C4-2B (cell line): ENCODE measurements around the gene HOXA7.
A peak's percentile ranks its signal among the peaks of the same experiment; 100 is the strongest.

Experiments used
- H3K27ac ChIP-seq: fragments of 450-650 bp; 2 replicates; pipeline ENCODE4 v1.5.1; 2017
- CTCF ChIP-seq: fragments of 450-650 bp; conservative IDR thresholded peaks from 2 replicates; pipeline ENCODE4 v1.5.1; 2017; ENCODE audit warnings: mild to moderate bottlenecking
- ZFX ChIP-seq: fragments of 450-650 bp; IDR thresholded peaks from 2 replicates; pipeline ENCODE4 v1.6.1; 2017

HOXA7 gene

GRCh38 chr7:27187475-27188385 lies 31.3 kb upstream of the HOXA7 start:
- no peak for TF ChIP-seq ZFX
- no peak for TF ChIP-seq CTCF
- H3K27ac ChIP-seq: no peak overlapping the region

DNA sequence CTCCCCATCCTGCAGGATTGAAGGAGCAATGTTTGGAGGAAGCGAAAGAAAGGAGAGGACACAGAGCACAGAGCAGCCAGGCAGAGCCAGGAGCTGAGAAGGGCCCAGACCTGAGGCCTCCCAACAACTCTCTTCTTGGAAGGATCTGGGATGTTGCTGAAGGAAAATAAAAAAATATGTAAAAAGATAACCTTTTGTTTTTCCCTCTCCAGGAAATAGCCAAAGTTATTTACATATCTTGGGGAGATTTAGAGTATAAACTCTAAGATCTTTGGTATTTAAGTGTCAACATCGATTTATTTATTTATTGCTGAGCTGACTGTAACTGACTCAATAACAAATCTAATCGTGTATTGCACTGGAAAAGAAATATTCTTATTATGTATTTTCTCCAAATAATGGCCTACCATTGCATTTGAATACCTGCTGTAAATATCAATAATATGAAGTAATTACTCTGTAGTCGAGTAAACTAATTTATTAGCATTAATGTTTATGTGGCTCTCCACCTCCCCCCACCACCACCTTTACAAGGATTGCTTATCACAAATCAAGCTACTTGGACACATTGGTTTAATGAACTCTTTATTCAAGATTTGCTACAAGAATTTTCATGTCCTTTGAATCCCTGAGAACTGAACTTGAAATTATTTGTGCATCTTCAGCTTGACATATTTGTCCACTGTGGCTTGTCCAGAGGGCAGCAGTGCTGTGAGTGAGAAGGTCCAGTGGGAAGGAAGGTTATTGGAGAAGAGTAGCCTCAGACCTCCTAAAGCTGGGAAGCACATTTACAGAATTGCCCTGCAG lies 30.4 kb upstream of the HOXA7 start:
- TF ChIP-seq CTCF (no peak), ZFX (no peak)
- H3K27ac ChIP-seq: no peak overlapping the region

GRCh38 chr7:27185854-27186667 lies 29.6 kb upstream of the HOXA7 start:
- H3K27ac ChIP-seq: no peak overlapping the region
- TF ChIP-seq CTCF: no peak
- TF ChIP-seq ZFX: no peak

- H3K27ac ChIP-seq: peak within 1 kb of the TSS; percentile 79
- TF ChIP-seq ZFX: no peak
- no peak for TF ChIP-seq CTCF
These were observed 28.8 kb upstream of the HOXA7 start, which contains the start of gene HOXA11 for GRCh38 chr7:27185013-27185853. Gene HOXA11 (minus strand): TSS chr7:27185232. CDS start chr7:27185144, 88 bp downstream.

DNA sequence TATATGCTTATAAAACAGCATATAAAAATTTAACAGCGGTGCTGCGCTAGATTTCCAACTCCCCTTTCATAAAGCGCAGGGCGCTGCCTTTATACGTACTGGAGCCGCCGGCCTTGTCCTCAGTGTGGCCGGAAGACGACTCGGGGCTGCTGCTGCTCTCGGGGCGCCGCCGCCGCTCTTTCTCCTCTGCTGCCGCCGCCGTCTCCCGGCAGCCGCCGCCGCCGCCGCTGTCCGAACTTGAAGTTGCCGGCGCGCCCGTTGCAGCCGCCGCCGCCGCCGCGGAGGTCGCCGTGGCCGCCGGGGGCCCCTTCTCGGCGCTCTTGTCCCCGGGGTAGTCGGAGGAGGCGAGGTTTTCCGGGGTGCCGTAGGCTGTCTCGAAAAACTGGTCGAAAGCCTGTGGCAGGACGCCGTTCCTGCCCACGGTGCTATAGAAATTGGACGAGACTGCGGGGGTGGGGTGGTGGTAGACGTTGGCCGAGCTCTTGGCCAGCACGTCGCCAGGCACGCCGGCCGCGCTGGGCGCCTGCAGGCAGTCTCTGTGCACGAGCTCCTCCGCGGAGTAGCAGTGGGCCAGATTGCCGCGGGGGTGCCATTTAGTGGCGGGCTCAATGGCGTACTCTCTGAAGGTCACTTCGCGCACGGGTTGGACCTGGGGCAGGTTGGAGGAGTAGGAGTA lies 28.0 kb upstream of the HOXA7 start:
- H3K27ac ChIP-seq: peak overlapping the region; percentile 79

More for the DNA sequence above, 28.0 kb upstream of the HOXA7 start:
- TF ChIP-seq CTCF (no peak), ZFX (peak; percentile 73; the same call in 1 of the 2 replicates)
